Raji (cell line): Measurements from ENCODE around the gene MSH3.

Experiments
- POLR2A ChIP-seq: IDR thresholded peaks from 2 replicates; pipeline ENCODE4 v1.6.1; 2011; ENCODE audit warnings: low read depth, low read length, control low read depth; ENCODE audit not compliant: insufficient read depth

Gene MSH3

DNA sequence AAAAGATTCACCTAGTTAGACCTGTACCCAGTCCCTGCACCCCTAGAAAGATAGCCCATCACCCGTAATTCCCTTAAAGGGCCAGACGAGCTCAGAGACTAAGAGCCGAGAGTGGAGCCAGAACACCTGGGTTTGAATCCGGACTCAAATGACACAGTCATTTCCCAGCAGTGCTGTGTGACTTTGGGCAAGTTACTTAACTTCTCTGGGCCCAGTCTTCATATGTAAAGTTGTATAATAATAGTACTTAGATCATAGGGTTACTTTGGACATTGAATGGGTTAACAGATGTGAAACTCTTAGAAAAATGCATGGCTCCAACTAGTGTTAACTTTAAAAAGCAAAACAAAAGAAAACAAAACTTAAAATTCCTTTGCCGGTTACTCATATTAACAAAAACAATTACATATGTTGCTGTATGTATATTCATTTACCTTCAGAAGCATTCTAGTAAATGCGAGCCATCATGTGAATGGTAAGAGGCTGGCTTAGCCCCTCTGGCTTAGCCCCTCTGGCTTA lies 265.3 kb downstream of the MSH3 start:
- no peak for TF ChIP-seq POLR2A

DNA sequence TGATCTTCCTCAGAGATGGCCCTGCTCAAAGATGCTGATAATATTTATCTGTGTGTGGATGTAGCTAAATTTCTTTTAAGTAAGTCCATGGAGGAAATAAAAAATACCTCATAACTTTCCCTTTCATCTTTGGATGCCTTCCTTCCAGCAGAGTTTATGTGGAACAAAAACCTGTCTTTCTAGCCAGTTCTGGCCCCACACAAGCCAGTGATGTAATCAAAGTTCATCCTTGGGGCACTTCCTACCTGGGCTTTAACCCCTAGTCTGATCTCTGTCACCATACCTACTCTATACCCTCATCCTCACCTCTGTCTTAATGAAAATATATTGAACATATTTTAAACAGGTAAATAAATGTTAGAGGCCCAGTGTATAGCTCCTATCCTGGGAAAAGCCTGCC lies 265.9 kb downstream of the MSH3 start:
- TF ChIP-seq POLR2A: no peak

DNA sequence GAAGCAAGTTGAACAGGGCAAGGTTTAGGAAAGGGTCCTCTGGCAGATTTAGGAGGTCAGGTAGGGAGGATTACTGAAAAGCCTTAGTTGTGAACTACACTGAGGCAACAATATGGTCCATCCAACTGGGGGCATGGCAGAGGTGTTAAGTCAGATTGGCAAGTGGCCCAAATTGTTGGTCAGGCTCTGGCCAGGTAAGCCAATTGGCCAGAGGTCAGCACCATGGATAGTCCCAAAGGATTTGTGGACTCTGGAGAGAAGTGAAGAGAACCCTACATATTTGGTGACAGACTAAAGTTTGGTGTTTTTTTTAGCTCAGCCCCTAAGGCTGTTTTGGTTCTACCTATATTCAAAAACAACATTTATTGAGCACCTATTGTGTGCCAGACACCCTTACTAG lies 266.6 kb downstream of the MSH3 start:
- TF ChIP-seq POLR2A: no peak

DNA sequence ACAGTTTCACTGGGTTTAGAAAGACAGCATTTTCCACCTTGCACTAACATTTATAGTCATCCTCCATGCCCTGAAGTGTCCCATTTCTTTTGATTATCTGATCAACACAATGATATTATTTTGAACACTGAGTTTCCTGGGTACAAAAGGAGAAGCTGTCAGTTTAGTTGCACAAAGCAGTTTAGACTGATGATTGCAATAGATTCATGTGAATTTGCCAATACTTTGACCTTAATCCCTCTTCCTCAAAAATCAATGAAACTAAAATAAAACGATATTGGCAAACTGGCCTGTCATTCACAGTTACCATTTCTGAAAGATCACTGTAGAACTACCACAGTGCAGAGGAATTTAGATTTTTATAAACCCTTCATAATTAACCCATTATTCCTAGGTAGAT lies 271.5 kb downstream of the MSH3 start:
- no peak for TF ChIP-seq POLR2A
